SK-N-SH (cell line): ENCODE measurements around the gene HMOX2. TPM values are rescaled to one million over a fixed set of nuclear protein-coding genes. Genes with fewer than 3 reads are reported as not detected.

Experiments used
- CTCF ChIA-PET: fragments of 300-600, 350-600 bp; formaldehyde crosslinking; extraction: SDS; loops from one replicate; lab custom pipeline; 2021; lab: Yijun Ruan, JAX
- POLR2A ChIA-PET: fragments of 350-600 bp; sonication (Branson Sonifier 250); formaldehyde crosslinking; extraction: SDS; loops from one replicate; lab custom pipeline; 2020; ENCODE audit warnings: antibody characterized with exemption, inconsistent platforms; lab: Yijun Ruan, JAX
- DNase-seq: peaks from one replicate; pipeline ENCODE4 v3.0.0; 2012
- H2AFZ ChIP-seq: fragments of 200-600 bp; sonication (generic); 2 replicates; pipeline ENCODE4 v1.8.1; 2016; ENCODE audit warnings: antibody characterized with exemption, mild to moderate bottlenecking, low read depth
- H3F3A ChIP-seq: fragments of 200-600 bp; sonication (generic); replicated peaks from 2 replicates; pipeline ENCODE3; 2016; ENCODE audit warnings: antibody characterized with exemption, mild to moderate bottlenecking; ENCODE audit not compliant: insufficient read depth
- H3K27ac ChIP-seq, 2 experiments: fragments of 200-500 bp in 1 of 2; fragments of 200-600 bp in 1 of 2; sonication (Bioruptor generic) in 1 of 2; sonication (generic), shearing (Covaris generic) in 1 of 2; 2 replicates each; pipeline versions ENCODE4 v1.5.1 to v1.6.1; 2014 to 2016; ENCODE audit warnings: low read depth in 2 of 2, inconsistent platforms in 1 of 2, low read length in 1 of 2, mild to moderate bottlenecking in 1 of 2, mixed read lengths in 1 of 2
- H3K27me3 ChIP-seq: fragments of 200-600 bp; sonication (generic), shearing (Covaris generic); 2 replicates; pipeline ENCODE4 v1.6.1; 2016; ENCODE audit warnings: mixed run types; ENCODE audit not compliant: insufficient read depth
- H3K36me3 ChIP-seq, 2 experiments: fragments of 200-500 bp in 1 of 2; fragments of 200-600 bp in 1 of 2; sonication (Bioruptor generic) in 1 of 2; sonication (generic) in 1 of 2; replicated peaks in 1 of 2; 2 replicates each; pipeline versions ENCODE3 to v1.5.1; 2014 to 2016; ENCODE audit warnings: low read length in 1 of 2, mild to moderate bottlenecking in 1 of 2; ENCODE audit not compliant: insufficient read depth in 2 of 2, control insufficient read depth in 1 of 2
- H3K4me1 ChIP-seq, 2 experiments: fragments of 200-500 bp in 1 of 2; fragments of 200-600 bp in 1 of 2; sonication (Bioruptor generic) in 1 of 2; sonication (generic), shearing (Covaris generic) in 1 of 2; 2 replicates each; pipeline versions ENCODE4 v1.5.1 to v1.6.1; 2014 to 2016; ENCODE audit warnings: low read depth in 1 of 2, low read length in 1 of 2, mixed run types in 1 of 2; ENCODE audit not compliant: insufficient read depth in 2 of 2, control insufficient read depth in 1 of 2
- H3K4me2 ChIP-seq: fragments of 200-600 bp; sonication (generic), shearing (Covaris generic); 2 replicates; pipeline ENCODE4 v1.6.1; 2017; ENCODE audit warnings: mixed run types
- H3K4me3 ChIP-seq, 2 experiments: fragments of 200-500 bp in 1 of 2; fragments of 200-600 bp in 1 of 2; sonication (Bioruptor generic) in 1 of 2; sonication (generic), shearing (Covaris generic) in 1 of 2; 2 replicates each; pipeline versions ENCODE4 v1.5.1 to v1.8.1; 2014 to 2016; ENCODE audit warnings: low read depth in 2 of 2, inconsistent platforms in 1 of 2, low read length in 1 of 2, mild to moderate bottlenecking in 1 of 2, mixed read lengths in 1 of 2, moderate library complexity in 1 of 2
- H3K79me2 ChIP-seq: fragments of 200-600 bp; sonication (generic); 2 replicates; pipeline ENCODE4 v1.8.1; 2017; ENCODE audit warnings: mild to moderate bottlenecking; ENCODE audit not compliant: insufficient read depth
- H3K9ac ChIP-seq: fragments of 200-600 bp; sonication (generic); 2 replicates; pipeline ENCODE4 v1.6.1; 2017; ENCODE audit warnings: mixed run types
- H3K9me2 ChIP-seq: fragments of 200-600 bp; sonication (generic); 2 replicates; pipeline ENCODE4 v1.6.1; 2017; ENCODE audit warnings: mixed run types
- H3K9me3 ChIP-seq: fragments of 200-600 bp; sonication (generic); 2 replicates; pipeline ENCODE4 v1.6.1; 2017; ENCODE audit warnings: mixed run types, mild to moderate bottlenecking, moderate library complexity
- H4K20me1 ChIP-seq: fragments of 200-600 bp; sonication (generic); 2 replicates; pipeline ENCODE4 v1.6.1; 2017; ENCODE audit warnings: mild to moderate bottlenecking, mixed run types; ENCODE audit not compliant: insufficient read depth
- EP300 ChIP-seq, 2 experiments: IDR thresholded peaks; 2 replicates each; pipeline versions ENCODE4 v1.4.0 to v1.6.1; 2012; ENCODE audit warnings: borderline replicate concordance in 1 of 2, low read depth in 1 of 2, low read length in 1 of 2
- EZH2phosphoT487 ChIP-seq: fragments of 200-600 bp; sonication (generic); IDR thresholded peaks from 2 replicates; pipeline ENCODE4 v1.6.1; 2017; ENCODE audit warnings: low read depth, mixed run types, mild to moderate bottlenecking, antibody characterized with exemption, moderate library complexity, borderline replicate concordance
- FOXJ3 ChIP-seq: sonication (generic); formaldehyde crosslinking; IDR thresholded peaks from 2 replicates; pipeline ENCODE4 v1.5.1; 2020; ENCODE audit warnings: mild to moderate bottlenecking, missing genetic modification reagents
- GATA2 ChIP-seq: sonication (generic); formaldehyde crosslinking; IDR thresholded peaks from 2 replicates; pipeline ENCODE4 v1.5.0; 2020; ENCODE audit warnings: mild to moderate bottlenecking, missing genetic modification reagents
- MXI1 ChIP-seq: IDR thresholded peaks from 2 replicates; pipeline ENCODE4 v1.6.1; 2012; ENCODE audit warnings: mild to moderate bottlenecking, low read depth, low read length, improper control_type of control experiment
- POLR2AphosphoS5 ChIP-seq: IDR thresholded peaks from 2 replicates; pipeline ENCODE4 v1.6.1; 2012; ENCODE audit warnings: low read depth, low read length
- RXRA ChIP-seq: IDR thresholded peaks from 2 replicates; pipeline ENCODE4 v1.4.0; 2012; ENCODE audit warnings: low read depth, mild to moderate bottlenecking, borderline replicate concordance
- TCF12 ChIP-seq: IDR thresholded peaks from 2 replicates; pipeline ENCODE4 v1.4.0; 2012
- TEAD4 ChIP-seq: IDR thresholded peaks from 2 replicates; pipeline ENCODE4 v1.4.0; 2012; ENCODE audit warnings: mild to moderate bottlenecking, borderline replicate concordance; ENCODE audit not compliant: insufficient read depth
- WGBS: methylation state at CpG from one replicate; pipeline ENCODE4 v1.1.6; 2017; ENCODE audit warnings: low lambda C conversion rate; 5-methylcytosine and 5-hydroxymethylcytosine counted together
- polyA plus RNA-seq, 3 experiments: library from polyadenylated mRNA; depleted of rRNA; stranded (reverse); fragments of >200 nt; gene quantifications; 2 replicates each; pipeline ENCODE4 v1.2.3, GENCODE V29; 2012
- TF ChIP-seq, protein P1 (sequence below): IDR thresholded peaks from 2 replicates; pipeline ENCODE4 v1.6.1; 2012; ENCODE audit warnings: mild to moderate bottlenecking, low read depth, low read length, moderate library complexity
- TF ChIP-seq, protein P2 (sequence below): fragments of 150-350 bp; IDR thresholded peaks from 2 replicates; pipeline ENCODE4 v1.6.1; 2017; ENCODE audit warnings: antibody characterized with exemption, low read length, low read depth, borderline replicate concordance
- TF ChIP-seq, protein P3 (sequence below): IDR thresholded peaks from 2 replicates; pipeline ENCODE4 v1.4.0; 2012; ENCODE audit warnings: low read depth, borderline replicate concordance
- TF ChIP-seq, protein P4 (sequence below): fragments of 150-350 bp; IDR thresholded peaks from 2 replicates; pipeline ENCODE4 v1.6.1; 2016; ENCODE audit warnings: mild to moderate bottlenecking, low read depth, low read length

The HMOX2 gene
- polyA plus RNA-seq, 1 of the 3 experiments (the other 2 are of a cell fraction) = 65.1 TPM

DNA sequence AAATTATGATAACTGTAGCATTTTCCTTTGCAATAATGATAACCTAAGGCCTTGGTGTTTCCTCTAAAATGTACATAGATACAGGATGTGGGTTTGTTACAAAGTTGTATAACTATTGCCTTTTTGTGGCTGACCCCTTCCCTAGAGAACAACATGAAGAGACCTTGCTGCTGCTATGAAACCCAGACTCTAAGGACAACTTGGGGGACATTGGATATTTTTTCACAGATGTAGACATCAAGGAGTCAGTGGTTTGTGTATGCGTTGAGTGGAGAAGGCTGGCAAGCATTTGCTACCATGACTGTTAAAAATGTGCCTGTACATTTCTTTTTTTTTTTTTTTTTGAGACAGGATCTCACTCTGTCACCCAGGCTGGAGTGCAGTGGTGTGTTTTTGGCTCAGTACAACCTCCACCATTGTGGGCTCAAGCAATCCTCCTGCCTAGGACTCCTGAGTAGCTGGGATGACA is 12.3 kb downstream of the HMOX2 start:
- ChIA-PET POLR2A (no interaction called here), CTCF (interaction anchor here (1.9 kb wide), 1 partner anchor 18 kb away, joined by 12 read pairs; no protein-coding TSS in a partner anchor)
- Histone ChIP-seq H2AFZ (no peak overlapping the region), H4K20me1 (no peaks in the 10 kb centered on the region), H3K27ac (peak overlapping the region in 1 of 2 experiments; percentile 79; a peak in 2 of 4 replicates), H3K36me3 (peaks cover 4 to 7% of the 10 kb centered on the region in 2 experiments), H3K4me3 (no peak overlapping the region), H3K79me2 (peaks cover 73% of the 10 kb centered on the region), H3F3A (peaks cover 34% of the 10 kb centered on the region), H3K9ac (peak overlapping the region; percentile 8; the same call in 1 of the 2 replicates), H3K27me3 (no peaks in the 10 kb centered on the region), H3K4me1 (peaks cover 0 to 24% of the 10 kb centered on the region in 2 experiments; a peak in 2 of 4 replicates), H3K9me2 (no peaks in the 10 kb centered on the region), H3K9me3 (no peaks in the 10 kb centered on the region), H3K4me2 (peak overlapping the region; percentile 32; the same call in 1 of the 2 replicates)
- WGBS = 85% methylated on average over 1 of the region's 1 CpG
- TF ChIP-seq TCF12 = no peak
- TF ChIP-seq MXI1 = no peak
- TF ChIP-seq FOXJ3 (CRISPR knock-in tag) = no peak
- TF ChIP-seq, protein P1, sequence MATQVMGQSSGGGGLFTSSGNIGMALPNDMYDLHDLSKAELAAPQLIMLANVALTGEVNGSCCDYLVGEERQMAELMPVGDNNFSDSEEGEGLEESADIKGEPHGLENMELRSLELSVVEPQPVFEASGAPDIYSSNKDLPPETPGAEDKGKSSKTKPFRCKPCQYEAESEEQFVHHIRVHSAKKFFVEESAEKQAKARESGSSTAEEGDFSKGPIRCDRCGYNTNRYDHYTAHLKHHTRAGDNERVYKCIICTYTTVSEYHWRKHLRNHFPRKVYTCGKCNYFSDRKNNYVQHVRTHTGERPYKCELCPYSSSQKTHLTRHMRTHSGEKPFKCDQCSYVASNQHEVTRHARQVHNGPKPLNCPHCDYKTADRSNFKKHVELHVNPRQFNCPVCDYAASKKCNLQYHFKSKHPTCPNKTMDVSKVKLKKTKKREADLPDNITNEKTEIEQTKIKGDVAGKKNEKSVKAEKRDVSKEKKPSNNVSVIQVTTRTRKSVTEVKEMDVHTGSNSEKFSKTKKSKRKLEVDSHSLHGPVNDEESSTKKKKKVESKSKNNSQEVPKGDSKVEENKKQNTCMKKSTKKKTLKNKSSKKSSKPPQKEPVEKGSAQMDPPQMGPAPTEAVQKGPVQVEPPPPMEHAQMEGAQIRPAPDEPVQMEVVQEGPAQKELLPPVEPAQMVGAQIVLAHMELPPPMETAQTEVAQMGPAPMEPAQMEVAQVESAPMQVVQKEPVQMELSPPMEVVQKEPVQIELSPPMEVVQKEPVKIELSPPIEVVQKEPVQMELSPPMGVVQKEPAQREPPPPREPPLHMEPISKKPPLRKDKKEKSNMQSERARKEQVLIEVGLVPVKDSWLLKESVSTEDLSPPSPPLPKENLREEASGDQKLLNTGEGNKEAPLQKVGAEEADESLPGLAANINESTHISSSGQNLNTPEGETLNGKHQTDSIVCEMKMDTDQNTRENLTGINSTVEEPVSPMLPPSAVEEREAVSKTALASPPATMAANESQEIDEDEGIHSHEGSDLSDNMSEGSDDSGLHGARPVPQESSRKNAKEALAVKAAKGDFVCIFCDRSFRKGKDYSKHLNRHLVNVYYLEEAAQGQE = no peak
- TF ChIP-seq, protein P2, sequence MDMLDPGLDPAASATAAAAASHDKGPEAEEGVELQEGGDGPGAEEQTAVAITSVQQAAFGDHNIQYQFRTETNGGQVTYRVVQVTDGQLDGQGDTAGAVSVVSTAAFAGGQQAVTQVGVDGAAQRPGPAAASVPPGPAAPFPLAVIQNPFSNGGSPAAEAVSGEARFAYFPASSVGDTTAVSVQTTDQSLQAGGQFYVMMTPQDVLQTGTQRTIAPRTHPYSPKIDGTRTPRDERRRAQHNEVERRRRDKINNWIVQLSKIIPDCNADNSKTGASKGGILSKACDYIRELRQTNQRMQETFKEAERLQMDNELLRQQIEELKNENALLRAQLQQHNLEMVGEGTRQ = no peak
- TF ChIP-seq, protein P3, sequence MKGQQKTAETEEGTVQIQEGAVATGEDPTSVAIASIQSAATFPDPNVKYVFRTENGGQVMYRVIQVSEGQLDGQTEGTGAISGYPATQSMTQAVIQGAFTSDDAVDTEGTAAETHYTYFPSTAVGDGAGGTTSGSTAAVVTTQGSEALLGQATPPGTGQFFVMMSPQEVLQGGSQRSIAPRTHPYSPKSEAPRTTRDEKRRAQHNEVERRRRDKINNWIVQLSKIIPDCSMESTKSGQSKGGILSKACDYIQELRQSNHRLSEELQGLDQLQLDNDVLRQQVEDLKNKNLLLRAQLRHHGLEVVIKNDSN = no peak
- TF ChIP-seq POLR2AphosphoS5 = no peak
- TF ChIP-seq TEAD4 = no peak
- no peak for TF ChIP-seq RXRA
- TF ChIP-seq, protein P4, sequence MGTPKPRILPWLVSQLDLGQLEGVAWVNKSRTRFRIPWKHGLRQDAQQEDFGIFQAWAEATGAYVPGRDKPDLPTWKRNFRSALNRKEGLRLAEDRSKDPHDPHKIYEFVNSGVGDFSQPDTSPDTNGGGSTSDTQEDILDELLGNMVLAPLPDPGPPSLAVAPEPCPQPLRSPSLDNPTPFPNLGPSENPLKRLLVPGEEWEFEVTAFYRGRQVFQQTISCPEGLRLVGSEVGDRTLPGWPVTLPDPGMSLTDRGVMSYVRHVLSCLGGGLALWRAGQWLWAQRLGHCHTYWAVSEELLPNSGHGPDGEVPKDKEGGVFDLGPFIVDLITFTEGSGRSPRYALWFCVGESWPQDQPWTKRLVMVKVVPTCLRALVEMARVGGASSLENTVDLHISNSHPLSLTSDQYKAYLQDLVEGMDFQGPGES = no peak
- TF ChIP-seq EP300 (IDR thresholded peaks at IDR 0.05; ENCODE audit: borderline replicate concordance in 1 of 2, low read depth in 1 of 2, low read length in 1 of 2) = no peak
- no peak for TF ChIP-seq EZH2phosphoT487
- no peak for TF ChIP-seq GATA2
- no peak for DNase-seq
